Measurements from ENCODE around the gene ZNF106. TPM values are rescaled to one million over a fixed set of nuclear protein-coding genes. Genes with fewer than 3 reads are reported as not detected.

The ZNF106 gene
- total RNA-seq, 1 donor from 2014 or later = 38.1 TPM

DNA sequence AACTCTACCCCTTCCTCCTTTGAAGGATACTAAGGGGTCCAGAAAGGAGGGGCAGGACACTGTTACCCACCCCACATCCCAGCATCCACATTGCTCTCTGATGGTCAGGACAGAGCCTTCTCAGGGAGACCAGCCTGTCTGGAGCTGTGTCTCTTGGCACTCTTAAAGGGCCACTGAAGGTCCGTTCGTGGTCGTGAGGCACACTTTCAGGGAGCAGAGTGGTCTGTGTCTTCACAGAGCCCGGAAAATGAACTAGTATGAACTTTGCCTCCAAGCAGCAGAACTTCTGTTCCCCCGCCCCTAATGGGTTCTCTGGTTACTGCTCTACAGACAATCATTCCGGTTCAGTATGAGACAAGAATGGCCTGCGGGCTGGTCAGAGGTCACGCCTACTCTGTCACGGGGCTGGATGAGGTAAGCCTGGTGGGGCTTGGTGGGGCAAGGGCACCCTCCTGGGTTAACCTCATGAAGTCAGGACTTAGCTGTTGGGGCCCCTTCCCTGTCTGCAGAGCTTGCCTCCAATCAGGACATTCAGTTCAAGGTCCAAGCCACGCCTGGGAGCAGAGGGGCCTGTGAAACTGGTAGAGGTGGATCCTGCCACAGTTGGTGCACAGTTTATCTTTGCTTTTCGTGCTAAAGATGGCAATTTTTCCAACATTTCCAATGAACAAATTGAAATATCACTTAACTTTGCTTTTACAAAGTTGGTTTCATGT lies 98.5 kb downstream of the ZNF106 start:
- no peaks in the 10 kb centered on the region for H3K36me3 ChIP-seq
- no peaks in the 10 kb centered on the region for H3K4me1 ChIP-seq
- H3K27me3 ChIP-seq = no peaks in the 10 kb centered on the region
- H3K4me3 ChIP-seq = no peak overlapping the region
- H3K27ac ChIP-seq = no peak overlapping the region
- DNase-seq (ENCODE audit: extremely low spot score in 2 of 2) = no peak
- intact Hi-C loops (cut with DNase I) = no loop called here
- TF ChIP-seq POLR2AphosphoS5 (IDR thresholded peaks at IDR 0.05; ENCODE audit: insufficient read depth in 1 of 2, low read depth in 1 of 2) (no peak), POLR2A (IDR thresholded peaks at IDR 0.05) (no peak)
- TF ChIP-seq, protein P1, sequence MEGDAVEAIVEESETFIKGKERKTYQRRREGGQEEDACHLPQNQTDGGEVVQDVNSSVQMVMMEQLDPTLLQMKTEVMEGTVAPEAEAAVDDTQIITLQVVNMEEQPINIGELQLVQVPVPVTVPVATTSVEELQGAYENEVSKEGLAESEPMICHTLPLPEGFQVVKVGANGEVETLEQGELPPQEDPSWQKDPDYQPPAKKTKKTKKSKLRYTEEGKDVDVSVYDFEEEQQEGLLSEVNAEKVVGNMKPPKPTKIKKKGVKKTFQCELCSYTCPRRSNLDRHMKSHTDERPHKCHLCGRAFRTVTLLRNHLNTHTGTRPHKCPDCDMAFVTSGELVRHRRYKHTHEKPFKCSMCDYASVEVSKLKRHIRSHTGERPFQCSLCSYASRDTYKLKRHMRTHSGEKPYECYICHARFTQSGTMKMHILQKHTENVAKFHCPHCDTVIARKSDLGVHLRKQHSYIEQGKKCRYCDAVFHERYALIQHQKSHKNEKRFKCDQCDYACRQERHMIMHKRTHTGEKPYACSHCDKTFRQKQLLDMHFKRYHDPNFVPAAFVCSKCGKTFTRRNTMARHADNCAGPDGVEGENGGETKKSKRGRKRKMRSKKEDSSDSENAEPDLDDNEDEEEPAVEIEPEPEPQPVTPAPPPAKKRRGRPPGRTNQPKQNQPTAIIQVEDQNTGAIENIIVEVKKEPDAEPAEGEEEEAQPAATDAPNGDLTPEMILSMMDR (IDR thresholded peaks at IDR 0.05) = no peak
- no peaks in the 10 kb centered on the region for H3K9me3 ChIP-seq

DNA sequence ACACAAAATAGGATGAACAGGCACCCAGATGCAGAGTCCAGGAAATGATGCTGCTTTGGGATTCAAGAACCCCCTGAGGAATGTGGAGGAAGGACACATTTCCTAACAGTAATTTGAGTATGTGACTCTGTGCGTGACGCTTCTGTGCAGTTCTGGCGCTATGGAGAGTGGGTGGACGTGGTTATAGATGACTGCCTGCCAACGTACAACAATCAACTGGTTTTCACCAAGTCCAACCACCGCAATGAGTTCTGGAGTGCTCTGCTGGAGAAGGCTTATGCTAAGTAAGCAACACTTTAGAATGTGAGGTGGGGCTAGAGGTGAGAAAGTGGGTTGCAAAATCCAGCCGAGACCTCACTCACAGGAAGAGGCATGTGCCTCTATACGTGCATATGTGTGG lies 103.3 kb downstream of the ZNF106 start:
- intact Hi-C loops (cut with DNase I) = no loop called here
- DNase-seq (ENCODE audit: extremely low spot score in 2 of 2) = no peak
- H3K27me3 ChIP-seq = no peaks in the 10 kb centered on the region

DNA sequence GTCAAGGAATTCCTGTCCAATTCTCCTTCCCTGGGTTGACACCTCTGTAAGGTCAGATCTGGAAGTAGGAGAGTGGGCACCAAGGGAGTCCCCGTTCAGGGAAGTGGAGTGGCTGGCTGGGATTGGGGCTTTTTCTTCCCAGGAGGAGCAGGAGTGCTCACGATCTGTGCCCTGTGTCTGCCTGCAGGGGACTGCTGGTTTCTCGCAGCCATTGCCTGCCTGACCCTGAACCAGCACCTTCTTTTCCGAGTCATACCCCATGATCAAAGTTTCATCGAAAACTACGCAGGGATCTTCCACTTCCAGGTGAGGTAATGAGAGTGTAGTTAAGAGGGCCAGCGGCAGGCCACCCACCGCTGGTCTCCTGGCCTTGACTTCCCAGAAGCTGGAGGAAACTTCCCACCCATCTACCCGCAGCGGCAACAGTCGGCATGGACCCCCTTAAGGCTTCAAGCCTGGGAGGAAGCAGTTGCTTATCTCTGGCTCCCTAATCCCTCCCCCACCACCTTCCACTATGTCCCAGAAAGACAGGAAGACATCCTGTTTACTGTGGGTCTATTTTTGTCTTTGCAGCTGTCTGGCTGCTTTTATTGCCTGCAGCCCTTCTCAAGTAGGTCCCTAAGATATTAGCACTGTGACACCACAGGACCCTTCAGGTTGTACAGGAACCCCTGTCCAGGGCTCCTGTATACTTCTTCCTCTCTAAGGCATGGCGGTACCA lies 104.8 kb downstream of the ZNF106 start:
- Histone ChIP-seq H3K27me3 (no peaks in the 10 kb centered on the region), H3K4me1 (no peaks in the 10 kb centered on the region), H3K4me3 (no peak overlapping the region), H3K27ac (no peak overlapping the region), H3K9me3 (no peaks in the 10 kb centered on the region), H3K36me3 (peaks cover 0 to 3% of the 10 kb centered on the region in 2 donors)
- intact Hi-C loops (cut with DNase I) = no loop called here
- TF ChIP-seq POLR2AphosphoS5 (IDR thresholded peaks at IDR 0.05; ENCODE audit: insufficient read depth in 1 of 2, low read depth in 1 of 2) = no peak
- TF ChIP-seq, protein P1 (IDR thresholded peaks at IDR 0.05) = no peak
- TF ChIP-seq POLR2A (IDR thresholded peaks at IDR 0.05) = no peak
- no peak for DNase-seq (ENCODE audit: extremely low spot score in 2 of 2)

More for the DNA sequence above, 103.3 kb downstream of the ZNF106 start:
- Histone ChIP-seq H3K27ac (no peak overlapping the region), H3K4me1 (no peaks in the 10 kb centered on the region), H3K4me3 (no peak overlapping the region), H3K9me3 (no peaks in the 10 kb centered on the region), H3K36me3 (peaks cover 0 to 3% of the 10 kb centered on the region in 2 donors)
- TF ChIP-seq POLR2A (IDR thresholded peaks at IDR 0.05) (no peak), POLR2AphosphoS5 (IDR thresholded peaks at IDR 0.05; ENCODE audit: insufficient read depth in 1 of 2, low read depth in 1 of 2) (no peak)
- TF ChIP-seq, protein P1 (IDR thresholded peaks at IDR 0.05) = no peak

DNA sequence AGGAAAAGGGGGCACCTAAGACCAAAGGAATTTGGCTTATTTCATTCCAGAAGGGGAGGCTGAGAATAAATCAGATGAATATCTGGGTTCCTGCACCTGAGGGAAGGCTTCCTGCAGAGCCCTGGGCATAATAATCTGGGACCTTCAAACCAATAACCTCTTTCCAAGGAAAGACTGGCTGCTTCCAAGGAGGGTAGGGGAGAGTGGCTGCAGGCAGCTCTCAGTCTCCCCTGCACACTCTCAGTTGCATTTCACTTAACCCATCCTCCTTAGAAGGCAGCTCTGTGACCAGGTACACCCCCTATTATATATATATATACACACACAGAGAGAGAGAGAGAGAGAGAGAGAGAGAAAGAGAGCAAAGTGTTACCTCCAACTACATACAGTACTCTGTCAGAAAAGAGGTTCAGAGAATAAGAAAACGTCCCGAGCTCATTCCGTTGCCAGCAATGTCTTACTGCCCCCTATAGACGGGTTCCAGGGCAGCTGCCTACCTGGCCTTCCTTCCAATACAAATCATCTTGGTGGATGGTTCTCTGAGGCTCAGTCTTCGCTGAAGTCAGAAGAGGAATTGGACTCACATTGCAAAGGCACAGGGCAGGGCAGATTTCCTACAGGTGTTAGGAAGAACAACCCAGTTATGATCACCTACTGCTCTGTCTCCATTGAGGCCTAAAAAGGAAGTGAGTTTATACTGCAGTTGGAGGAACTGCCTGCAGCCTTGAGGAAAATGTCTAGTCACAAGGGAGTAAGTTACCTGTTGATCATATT lies 105.5 kb downstream of the ZNF106 start:
- H3K27ac ChIP-seq = no peak overlapping the region
- H3K27me3 ChIP-seq = no peaks in the 10 kb centered on the region
- H3K4me3 ChIP-seq = no peak overlapping the region
- H3K4me1 ChIP-seq = no peaks in the 10 kb centered on the region
- H3K36me3 ChIP-seq = peaks cover 0 to 3% of the 10 kb centered on the region in 2 donors
- H3K9me3 ChIP-seq = no peaks in the 10 kb centered on the region
- intact Hi-C loops (cut with DNase I) = no loop called here
- DNase-seq (ENCODE audit: extremely low spot score in 2 of 2) = no peak
- TF ChIP-seq POLR2AphosphoS5 (IDR thresholded peaks at IDR 0.05; ENCODE audit: insufficient read depth in 1 of 2, low read depth in 1 of 2) (no peak), POLR2A (IDR thresholded peaks at IDR 0.05) (no peak)
- TF ChIP-seq, protein P1 (IDR thresholded peaks at IDR 0.05) = no peak

Data from vagina (tissue), 2 donors.